ENCODE data around the gene CERS1.

DNA sequence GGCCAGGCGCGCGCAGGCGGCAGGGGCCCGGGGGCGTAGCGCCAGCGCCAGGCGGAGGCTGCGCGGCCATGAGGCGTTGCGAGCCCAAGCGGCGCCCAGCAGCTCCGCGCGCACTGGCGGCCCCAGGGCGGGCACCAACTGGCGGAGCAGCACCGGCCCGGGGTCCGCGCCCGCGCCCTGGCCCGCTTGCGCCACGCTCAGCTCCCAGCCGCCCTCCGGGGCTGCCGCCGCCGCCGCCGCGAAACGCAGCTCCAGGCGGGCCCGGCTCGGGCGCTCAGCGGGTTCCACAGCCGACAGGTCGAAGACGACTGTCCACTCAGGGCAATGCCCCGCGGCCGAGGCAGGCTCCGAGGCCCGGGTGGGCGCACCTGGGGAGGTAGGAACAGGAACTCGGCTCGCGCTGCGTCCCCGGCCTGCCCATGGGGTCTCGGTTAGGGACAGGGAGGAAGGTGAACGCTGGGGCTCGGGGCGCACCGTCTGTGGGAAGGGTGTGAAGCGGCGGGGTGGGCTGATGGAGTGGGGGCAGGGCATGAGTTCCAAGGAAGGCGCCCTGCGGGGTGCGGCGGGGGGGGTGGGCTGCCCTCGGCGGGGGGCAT, 26.8 kb downstream of the CERS1 start:
- no peak for TF ChIP-seq POLR2A (IDR thresholded peaks at IDR 0.05)
- no peak for TF ChIP-seq POLR2AphosphoS5 (IDR thresholded peaks at IDR 0.05)
